ENCODE data around the gene CABP1. TPM values are rescaled to one million over a fixed set of nuclear protein-coding genes. Genes with fewer than 3 reads are reported as not detected.

CABP1 gene
- total and polyA plus RNA-seq, 7 donors, result 1.6 to 4.8 (median 2.3) TPM

DNA sequence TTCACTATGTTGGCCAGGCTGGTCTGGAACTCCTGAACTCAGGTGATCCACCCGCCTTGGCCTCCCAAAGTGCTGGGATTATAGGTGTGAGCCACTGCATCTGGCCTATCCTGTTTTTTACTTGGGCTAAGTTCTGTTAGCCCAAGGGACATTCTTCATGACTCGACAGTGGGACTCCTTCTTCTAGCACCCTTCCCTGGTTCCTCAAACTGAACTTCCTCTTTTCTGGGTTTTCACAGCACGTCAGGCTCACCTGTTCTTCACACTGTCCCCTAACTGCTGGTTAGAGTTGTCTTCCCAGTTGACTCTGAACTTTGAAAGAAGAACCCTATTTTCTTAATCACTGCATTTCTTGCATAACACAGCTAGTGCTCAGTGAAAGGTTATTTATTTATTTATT is 22.5 kb downstream of the CABP1 start:
- peaks cover 0 to 5% (median 0%) of the 10 kb centered on the region in 3 donors for H3K27me3 ChIP-seq (ENCODE audit: insufficient read depth in 3 of 3, low read length in 2 of 3)
- 86 to 91% (median 90%) methylated on average over 3 of the region's 3 CpGs for WGBS, 3 donors
- intact Hi-C loops (cut with DNase I), result no loop called here
- no peak for DNase-seq
- no peak overlapping the region for H3K27ac ChIP-seq
- H3K9me3 ChIP-seq, result no peaks in the 10 kb centered on the region
- ATAC-seq, result no peak
- H3K4me1 ChIP-seq, result no peaks in the 10 kb centered on the region
- H3K4me3 ChIP-seq, result no peak overlapping the region
- peaks cover 0 to 2% of the 10 kb centered on the region in 2 donors for H3K36me3 ChIP-seq (ENCODE audit: insufficient read depth in 1 of 2, low read depth in 1 of 2)
- TF ChIP-seq, protein P1, sequence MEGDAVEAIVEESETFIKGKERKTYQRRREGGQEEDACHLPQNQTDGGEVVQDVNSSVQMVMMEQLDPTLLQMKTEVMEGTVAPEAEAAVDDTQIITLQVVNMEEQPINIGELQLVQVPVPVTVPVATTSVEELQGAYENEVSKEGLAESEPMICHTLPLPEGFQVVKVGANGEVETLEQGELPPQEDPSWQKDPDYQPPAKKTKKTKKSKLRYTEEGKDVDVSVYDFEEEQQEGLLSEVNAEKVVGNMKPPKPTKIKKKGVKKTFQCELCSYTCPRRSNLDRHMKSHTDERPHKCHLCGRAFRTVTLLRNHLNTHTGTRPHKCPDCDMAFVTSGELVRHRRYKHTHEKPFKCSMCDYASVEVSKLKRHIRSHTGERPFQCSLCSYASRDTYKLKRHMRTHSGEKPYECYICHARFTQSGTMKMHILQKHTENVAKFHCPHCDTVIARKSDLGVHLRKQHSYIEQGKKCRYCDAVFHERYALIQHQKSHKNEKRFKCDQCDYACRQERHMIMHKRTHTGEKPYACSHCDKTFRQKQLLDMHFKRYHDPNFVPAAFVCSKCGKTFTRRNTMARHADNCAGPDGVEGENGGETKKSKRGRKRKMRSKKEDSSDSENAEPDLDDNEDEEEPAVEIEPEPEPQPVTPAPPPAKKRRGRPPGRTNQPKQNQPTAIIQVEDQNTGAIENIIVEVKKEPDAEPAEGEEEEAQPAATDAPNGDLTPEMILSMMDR (IDR thresholded peaks at IDR 0.05), result no peak

DNA sequence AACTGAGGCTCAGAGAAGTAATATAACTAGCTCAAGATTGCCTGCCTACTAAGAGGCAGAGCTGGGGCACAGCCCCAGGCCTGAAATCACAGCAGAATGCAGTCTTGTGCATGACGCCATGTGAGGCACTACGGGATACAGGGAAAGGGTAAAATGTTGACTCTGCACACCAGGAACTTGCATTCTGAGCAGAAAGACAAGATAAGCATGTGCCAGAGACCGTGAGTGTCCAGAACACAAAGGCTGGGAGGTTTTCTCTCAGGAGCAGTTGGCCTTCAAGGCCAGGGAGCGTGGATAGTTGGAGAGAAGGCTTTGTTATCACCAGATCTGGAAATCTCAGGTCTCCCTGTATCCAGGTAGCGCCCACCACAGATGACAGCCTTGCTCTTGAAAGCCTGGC is 23.3 kb downstream of the CABP1 start:
- DNase-seq (no peak), ATAC-seq (no peak)
- TF ChIP-seq, protein P1 (IDR thresholded peaks at IDR 0.05), result no peak
- intact Hi-C loops (cut with DNase I), result no loop called here
- WGBS, 3 donors, result 85 to 89% (median 85%) methylated on average over 5 of the region's 5 CpGs
- H3K27me3 ChIP-seq (ENCODE audit: insufficient read depth in 3 of 3, low read length in 2 of 3), result peaks cover 0 to 5% (median 0%) of the 10 kb centered on the region in 3 donors
- H3K4me3 ChIP-seq, result no peak overlapping the region
- H3K4me1 ChIP-seq, result no peaks in the 10 kb centered on the region
- peaks cover 0 to 2% of the 10 kb centered on the region in 2 donors for H3K36me3 ChIP-seq (ENCODE audit: insufficient read depth in 1 of 2, low read depth in 1 of 2)
- H3K27ac ChIP-seq, result no peak overlapping the region
- H3K9me3 ChIP-seq, result no peaks in the 10 kb centered on the region

DNA sequence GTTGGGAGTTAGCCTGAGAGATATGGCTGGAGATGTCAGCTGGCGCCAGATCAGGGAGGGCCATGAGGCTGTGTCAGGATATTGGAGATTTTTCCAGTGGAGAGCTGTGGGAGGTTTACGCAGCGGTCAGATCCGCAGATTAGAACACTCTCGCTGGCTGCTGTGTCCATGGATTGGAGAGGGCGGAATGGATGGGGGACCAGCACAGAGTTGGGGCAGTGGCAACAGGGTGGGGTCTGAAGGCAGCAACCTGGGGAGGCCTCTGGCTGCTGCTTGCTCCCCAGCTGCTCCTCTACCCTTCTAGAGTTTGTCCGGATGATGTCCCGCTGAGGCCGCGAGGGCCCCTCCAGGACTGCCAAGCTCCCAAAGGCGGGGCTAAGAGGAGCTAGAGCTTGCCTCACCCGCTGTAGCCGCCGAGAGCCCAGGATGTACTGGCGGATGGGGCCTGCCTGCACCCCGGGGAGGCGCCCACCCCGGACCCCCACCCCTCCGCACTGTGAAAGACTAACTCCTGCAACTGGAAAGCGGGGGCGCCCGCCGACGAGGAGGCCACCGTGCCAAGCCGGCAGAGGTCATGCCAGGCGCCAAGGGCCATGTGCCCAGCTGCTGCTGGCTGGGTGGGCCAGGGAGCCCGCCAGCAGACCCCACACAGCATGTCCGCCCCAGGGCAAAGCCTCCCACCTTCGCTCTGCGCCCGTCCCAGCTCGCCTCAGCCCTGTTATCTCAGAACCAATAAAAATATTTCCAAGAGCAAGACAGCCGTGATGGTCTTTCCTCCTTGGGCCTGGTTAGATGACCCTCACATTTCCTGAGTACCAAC is 26.4 kb downstream of the CABP1 start:
- intact Hi-C loops (cut with DNase I), result no loop called here
- Histone ChIP-seq H3K27ac (no peak overlapping the region), H3K36me3 (ENCODE audit: insufficient read depth in 1 of 2, low read depth in 1 of 2) (no peaks in the 10 kb centered on the region), H3K4me1 (no peaks in the 10 kb centered on the region), H3K4me3 (no peak overlapping the region), H3K27me3 (ENCODE audit: insufficient read depth in 3 of 3, low read length in 2 of 3) (peaks cover 0 to 3% (median 0%) of the 10 kb centered on the region in 3 donors), H3K9me3 (no peaks in the 10 kb centered on the region)
- ATAC-seq (no peak), DNase-seq (no peak)
- WGBS, 3 donors, result 67 to 75% (median 75%) methylated on average over 27 to 34 of the region's 34 CpGs
- TF ChIP-seq, protein P1 (IDR thresholded peaks at IDR 0.05), result no peak

DNA sequence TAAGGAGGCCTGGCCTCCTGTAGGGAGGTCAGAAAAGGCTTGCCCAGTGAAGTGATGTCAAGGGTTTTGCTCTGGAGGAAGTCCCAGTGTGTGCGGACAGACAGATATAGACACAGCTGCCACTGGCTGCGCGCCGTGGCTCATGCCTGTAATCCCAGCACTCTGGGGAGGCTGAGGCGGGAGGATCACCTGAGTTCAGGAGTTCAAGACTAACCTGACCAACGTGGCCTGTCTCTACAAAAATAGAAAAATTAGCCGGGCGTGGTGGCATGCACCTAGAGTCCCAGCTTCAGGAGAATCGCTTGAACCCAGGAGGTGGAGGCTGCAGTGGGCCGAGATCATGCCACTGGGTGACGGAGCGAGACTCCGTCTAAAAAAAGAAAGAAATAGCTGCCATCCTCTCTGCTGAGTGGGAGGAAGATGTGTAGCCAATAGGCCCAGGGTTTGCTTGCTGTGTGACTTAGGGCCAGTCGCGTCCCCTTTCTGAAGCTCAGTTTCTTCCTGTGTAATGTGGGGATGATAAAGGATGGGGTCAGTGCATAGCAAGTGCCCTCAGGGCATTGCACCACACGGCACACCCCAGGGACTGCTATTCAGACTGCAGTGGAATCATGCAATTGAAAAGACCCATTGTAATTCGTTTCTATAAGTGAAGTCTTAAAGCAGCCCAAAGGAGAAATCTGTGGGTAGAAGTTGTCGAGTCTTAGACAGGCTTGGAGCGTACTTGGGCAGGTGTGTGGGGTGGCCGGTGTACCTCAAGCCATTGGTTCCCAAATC is 27.9 kb downstream of the CABP1 start:
- TF ChIP-seq, protein P1 (IDR thresholded peaks at IDR 0.05), result no peak
- DNase-seq (no peak), ATAC-seq (no peak)
- 82 to 86% (median 85%) methylated on average over 20 of the region's 20 CpGs for WGBS, 3 donors
- H3K27ac ChIP-seq, result no peak overlapping the region
- H3K4me1 ChIP-seq, result no peaks in the 10 kb centered on the region
- no peak overlapping the region for H3K4me3 ChIP-seq
- H3K9me3 ChIP-seq, result no peaks in the 10 kb centered on the region
- intact Hi-C loops (cut with DNase I), result no loop called here
- H3K36me3 ChIP-seq (ENCODE audit: insufficient read depth in 1 of 2, low read depth in 1 of 2), result no peaks in the 10 kb centered on the region
- no peaks in the 10 kb centered on the region for H3K27me3 ChIP-seq (ENCODE audit: insufficient read depth in 3 of 3, low read length in 2 of 3)

All from psoas muscle (tissue), 8 donors.